Activated CD4-positive, alpha-beta memory T cell treated with anti-CD3 and anti-CD28 coated beads, Interleukin-2, amount 10 ng/mL, durations not matched to agents 7 days and 5 days (primary cell): ENCODE results near the gene SRBD1. TPM values are rescaled to one million over a fixed set of nuclear protein-coding genes. Genes with fewer than 3 reads are reported as not detected.
"Not testable (repeated sequence)": the region's sequence is repeated elsewhere in the genome, so short reads cannot be mapped to it uniquely, and the experiment has no call there.

Source experiments
- CTCF ChIA-PET: fragments of 350-600 bp; sonication (Branson Sonifier 250); formaldehyde crosslinking; loops from one replicate; lab custom pipeline; 2021; ENCODE audit warnings: antibody characterized with exemption, inconsistent platforms; lab: Charles Lee
- POLR2A ChIA-PET: fragments of 350-600 bp; sonication (Branson Sonifier 250); formaldehyde crosslinking; loops from one replicate; lab custom pipeline; 2021; ENCODE audit warnings: antibody characterized with exemption; lab: Charles Lee
- DNase-seq: peaks from one replicate; pipeline ENCODE4 v3.0.0-alpha.2; 2020
- H3K27ac Mint-ChIP-seq: one replicate; pipeline ENCODE4 v1.8.0; 2021; ENCODE audit warnings: mild to moderate bottlenecking, mixed read lengths
- H3K27me3 Mint-ChIP-seq: one replicate; pipeline ENCODE4 v1.8.0; 2021; ENCODE audit warnings: mixed read lengths
- H3K36me3 Mint-ChIP-seq: one replicate; pipeline ENCODE4 v1.8.0; 2021; ENCODE audit warnings: low read depth, mixed read lengths
- H3K4me1 Mint-ChIP-seq: one replicate; pipeline ENCODE4 v1.8.0; 2021; ENCODE audit warnings: mixed read lengths
- H3K4me3 Mint-ChIP-seq: one replicate; pipeline ENCODE4 v1.8.0; 2021; ENCODE audit warnings: mild to moderate bottlenecking, mixed read lengths
- H3K9me3 Mint-ChIP-seq: one replicate; pipeline ENCODE4 v1.8.0; 2021; ENCODE audit warnings: mixed read lengths
- total RNA-seq, 2 experiments: library from RNA; stranded (reverse); gene quantifications; one replicate each; pipeline ENCODE4 v1.2.3, GENCODE V29; 2021

The SRBD1 gene
- total RNA-seq, 2 experiments from 2014 or later = 18.1 to 18.9 TPM

- Mint-ChIP-seq H3K27ac (no peak overlapping the region), H3K4me3 (no peak overlapping the region), H3K4me1 (peaks cover 7% of the 10 kb centered on the region), H3K9me3 (peaks cover 4% of the 10 kb centered on the region), H3K36me3 (no peaks in the 10 kb centered on the region), H3K27me3 (no peaks in the 10 kb centered on the region)
- ChIA-PET POLR2A (interaction anchor here (0.7 kb wide), 1 partner anchor 10 kb away, joined by 3 read pairs; no protein-coding TSS in a partner anchor), CTCF (interaction anchor here (0.8 kb wide), 1 partner anchor 52 kb away, joined by 3 read pairs; no protein-coding TSS in a partner anchor)
- no peak for DNase-seq
Measured at GRCh38 chr2:45442026-45442425, 169.0 kb downstream of the SRBD1 start.

- H3K27me3 Mint-ChIP-seq = no peaks in the 10 kb centered on the region
- peaks cover 7% of the 10 kb centered on the region for H3K4me1 Mint-ChIP-seq
- no peak overlapping the region for H3K4me3 Mint-ChIP-seq
- H3K9me3 Mint-ChIP-seq = peaks cover 4% of the 10 kb centered on the region
- CTCF ChIA-PET = no interaction called here
- POLR2A ChIA-PET = no interaction called here
- DNase-seq = no peak
- no peak overlapping the region for H3K27ac Mint-ChIP-seq
- no peaks in the 10 kb centered on the region for H3K36me3 Mint-ChIP-seq
Measured at GRCh38 chr2:45441571-45441970, 169.5 kb downstream of the SRBD1 start.

DNA sequence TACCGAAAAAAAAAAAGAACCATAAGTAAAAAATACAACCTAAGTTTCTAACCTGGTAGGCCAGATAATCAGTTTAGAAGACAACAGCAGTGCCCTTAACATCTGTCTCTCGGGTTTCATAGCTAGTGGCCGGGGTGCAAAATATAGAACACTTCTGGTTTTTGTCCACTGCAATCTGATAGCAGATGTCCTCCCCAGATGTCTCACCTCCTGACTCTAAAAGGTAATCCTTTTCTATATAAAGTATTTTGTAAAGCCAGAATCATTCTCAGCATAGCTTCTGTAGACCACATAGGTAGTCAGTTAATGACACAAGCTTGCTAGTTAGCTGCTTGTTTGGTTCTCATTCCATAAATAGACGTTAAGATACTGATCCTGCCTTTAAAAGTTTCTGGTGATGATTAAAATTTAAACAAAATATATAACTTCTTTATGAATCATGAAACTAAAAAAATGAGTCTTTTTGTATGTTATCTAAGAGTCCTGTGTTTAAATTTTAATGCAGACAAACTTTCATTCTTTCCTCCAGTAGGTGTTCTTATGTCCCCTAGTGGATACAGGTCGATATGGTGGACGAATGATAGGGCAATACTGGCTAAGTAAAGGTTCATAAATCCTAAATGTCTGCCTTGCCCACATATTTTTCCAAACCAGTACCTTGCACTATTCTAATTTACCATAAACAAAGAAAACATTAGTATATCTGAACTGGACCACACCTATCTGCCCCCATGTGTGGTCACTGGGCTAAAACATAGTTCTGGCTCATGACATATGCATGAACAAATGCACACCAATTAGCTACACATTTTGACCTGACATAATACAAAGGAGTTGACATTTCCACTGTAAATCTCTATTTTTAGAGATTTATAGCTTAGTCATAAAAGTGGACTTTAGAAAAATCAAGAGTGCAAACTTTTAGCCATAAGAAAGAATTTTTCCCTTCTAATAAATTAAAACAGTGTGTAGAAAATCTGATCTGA, 171.0 kb downstream of the SRBD1 start:
- Mint-ChIP-seq H3K36me3 (peaks cover 4% of the 10 kb centered on the region), H3K4me1 (peaks cover 7% of the 10 kb centered on the region), H3K27me3 (no peaks in the 10 kb centered on the region), H3K27ac (no peak overlapping the region), H3K4me3 (no peak overlapping the region), H3K9me3 (peaks cover 4% of the 10 kb centered on the region)
- ChIA-PET POLR2A (no interaction called here), CTCF (no interaction called here)
- DNase-seq = no peak

- Mint-ChIP-seq H3K27me3 (no peaks in the 10 kb centered on the region), H3K36me3 (peaks cover 4% of the 10 kb centered on the region), H3K4me3 (no peak overlapping the region), H3K9me3 (peaks cover 4% of the 10 kb centered on the region), H3K27ac (no peak overlapping the region), H3K4me1 (peaks cover 7% of the 10 kb centered on the region)
- ChIA-PET POLR2A (no interaction called here), CTCF (interaction anchor here (0.6 kb wide), 1 partner anchor 434 kb away, joined by 5 read pairs; no protein-coding TSS in a partner anchor)
- no peak for DNase-seq
Measured at GRCh38 chr2:45438872-45439665, 172.0 kb downstream of the SRBD1 start.

- no peaks in the 10 kb centered on the region for H3K4me1 Mint-ChIP-seq
- ChIA-PET POLR2A (no interaction called here), CTCF (no interaction called here)
- H3K27ac Mint-ChIP-seq = no peak overlapping the region
- H3K9me3 Mint-ChIP-seq = peaks cover 4% of the 10 kb centered on the region
- peaks cover 4% of the 10 kb centered on the region for H3K36me3 Mint-ChIP-seq
- no peaks in the 10 kb centered on the region for H3K27me3 Mint-ChIP-seq
- DNase-seq = no peak
- H3K4me3 Mint-ChIP-seq = no peak overlapping the region
Measured at GRCh38 chr2:45436456-45436855, 174.6 kb downstream of the SRBD1 start.

DNA sequence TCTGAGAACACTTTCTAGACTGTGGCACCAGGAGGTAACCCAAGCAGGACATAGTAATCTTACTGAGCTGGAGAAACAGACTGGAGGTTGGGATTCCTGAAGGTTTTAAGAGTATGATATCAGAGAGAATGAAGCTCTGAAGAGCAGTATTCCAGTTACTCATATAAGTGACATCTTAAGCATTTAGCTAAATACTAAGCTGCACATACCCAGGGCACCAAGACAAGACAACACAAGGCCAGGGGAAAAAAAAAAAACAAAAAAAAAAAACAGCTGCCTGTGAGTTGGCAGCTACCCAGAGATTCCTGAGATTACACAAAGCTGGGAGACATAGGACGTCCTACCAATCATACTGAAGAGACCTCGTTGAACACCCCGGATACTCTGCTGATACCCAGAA, 175.8 kb downstream of the SRBD1 start:
- Mint-ChIP-seq H3K4me1 (no peaks in the 10 kb centered on the region), H3K4me3 (no peak overlapping the region), H3K36me3 (peaks cover 10% of the 10 kb centered on the region), H3K27ac (no peak overlapping the region), H3K9me3 (peaks cover 4% of the 10 kb centered on the region), H3K27me3 (no peaks in the 10 kb centered on the region)
- CTCF ChIA-PET = no interaction called here
- POLR2A ChIA-PET = no interaction called here
- no peak for DNase-seq

GRCh38 chr2:45433363-45433762, 177.7 kb downstream of the SRBD1 start:
- H3K9me3 Mint-ChIP-seq = peaks cover 8% of the 10 kb centered on the region
- CTCF ChIA-PET = no interaction called here
- no peaks in the 10 kb centered on the region for H3K4me1 Mint-ChIP-seq
- H3K36me3 Mint-ChIP-seq = peaks cover 10% of the 10 kb centered on the region
- H3K4me3 Mint-ChIP-seq = no peak overlapping the region
- H3K27me3 Mint-ChIP-seq = no peaks in the 10 kb centered on the region
- no peak overlapping the region for H3K27ac Mint-ChIP-seq
- DNase-seq = no peak
- POLR2A ChIA-PET = no interaction called here

DNA sequence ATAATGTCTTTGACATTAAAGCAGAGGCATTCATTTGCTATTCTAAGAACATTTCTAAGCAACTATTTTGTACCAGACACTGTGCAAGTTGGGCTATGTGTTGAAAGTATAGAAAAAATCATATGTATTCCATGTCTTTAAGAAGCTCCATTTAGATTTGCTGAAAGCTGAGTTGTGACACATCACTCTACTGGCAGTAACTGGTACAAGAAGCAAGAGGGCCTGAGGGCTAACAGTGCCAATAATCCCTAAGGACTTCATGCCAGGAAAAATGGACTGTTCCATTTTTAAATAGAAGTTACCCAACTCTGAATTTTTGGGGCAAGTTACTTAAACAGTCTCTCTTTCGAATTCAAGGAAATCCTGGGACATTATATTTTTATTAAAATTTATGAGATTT, 178.7 kb downstream of the SRBD1 start:
- ChIA-PET CTCF (no interaction called here), POLR2A (no interaction called here)
- H3K27me3 Mint-ChIP-seq = no peaks in the 10 kb centered on the region
- no peak overlapping the region for H3K4me3 Mint-ChIP-seq
- no peak overlapping the region for H3K27ac Mint-ChIP-seq
- peaks cover 10% of the 10 kb centered on the region for H3K9me3 Mint-ChIP-seq
- no peak for DNase-seq
- no peaks in the 10 kb centered on the region for H3K4me1 Mint-ChIP-seq
- peaks cover 10% of the 10 kb centered on the region for H3K36me3 Mint-ChIP-seq

GRCh38 chr2:45426025-45426424, 185.0 kb downstream of the SRBD1 start:
- H3K36me3 Mint-ChIP-seq, H3K27ac Mint-ChIP-seq, POLR2A ChIA-PET, H3K27me3 Mint-ChIP-seq, H3K4me3 Mint-ChIP-seq, DNase-seq, H3K9me3 Mint-ChIP-seq, H3K4me1 Mint-ChIP-seq: not testable (repeated sequence)
- CTCF ChIA-PET = interaction anchor here (1.2 kb wide), 1 partner anchor 29 kb away, joined by 3 read pairs; no protein-coding TSS in a partner anchor

GRCh38 chr2:45422921-45423320, 188.1 kb downstream of the SRBD1 start:
- ChIA-PET CTCF (no interaction called here), POLR2A (no interaction called here)
- Mint-ChIP-seq H3K4me3 (no peak overlapping the region), H3K27me3 (no peaks in the 10 kb centered on the region), H3K4me1 (no peaks in the 10 kb centered on the region), H3K36me3 (peaks cover 6% of the 10 kb centered on the region), H3K27ac (no peak overlapping the region), H3K9me3 (peaks cover 2% of the 10 kb centered on the region)
- no peak for DNase-seq

DNA sequence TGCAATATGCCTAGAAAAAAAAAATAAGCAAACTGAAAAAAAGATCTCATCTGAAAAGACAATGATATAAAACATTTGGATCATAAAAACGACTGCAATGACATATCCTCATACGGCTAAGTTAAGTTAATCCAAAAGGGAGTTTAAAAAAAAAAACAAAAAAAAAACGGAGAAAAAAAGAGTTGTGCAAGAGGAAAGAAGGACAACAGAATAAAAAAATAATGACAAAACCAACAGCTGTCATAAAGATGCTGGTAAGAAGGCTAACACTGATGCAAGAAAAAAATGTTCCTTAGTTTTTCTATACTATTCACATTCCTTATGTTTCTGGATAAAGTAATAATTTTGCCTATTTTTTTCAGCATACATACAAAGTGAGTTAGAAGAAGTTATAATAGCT, 192.5 kb downstream of the SRBD1 start:
- ChIA-PET POLR2A (no interaction called here), CTCF (no interaction called here)
- Mint-ChIP-seq H3K4me1 (no peaks in the 10 kb centered on the region), H3K27me3 (no peaks in the 10 kb centered on the region), H3K36me3 (peaks cover 10% of the 10 kb centered on the region), H3K27ac (no peak overlapping the region), H3K4me3 (no peak overlapping the region), H3K9me3 (no peaks in the 10 kb centered on the region)
- no peak for DNase-seq

- POLR2A ChIA-PET = no interaction called here
- Mint-ChIP-seq H3K9me3 (no peaks in the 10 kb centered on the region), H3K4me1 (no peaks in the 10 kb centered on the region), H3K27ac (no peak overlapping the region), H3K36me3 (peaks cover 23% of the 10 kb centered on the region), H3K4me3 (no peak overlapping the region), H3K27me3 (no peaks in the 10 kb centered on the region)
- no peak for DNase-seq
- CTCF ChIA-PET = no interaction called here
Measured at GRCh38 chr2:45415534-45416123, 195.4 kb downstream of the SRBD1 start.
